HK-2 (cell line): Measurements from ENCODE around the gene OPTN.

Experiments used
- DNase-seq: peaks from one replicate; pipeline ENCODE4 v3.0.0-alpha.2; 2018; ENCODE audit not compliant: unreplicated experiment

The OPTN gene

GRCh38 chr10:13184276-13184675 lies 84.3 kb downstream of the OPTN start:
- DNase-seq = no peak

GRCh38 chr10:13184730-13185514 lies 85.0 kb downstream of the OPTN start:
- DNase-seq = no peak

DNA sequence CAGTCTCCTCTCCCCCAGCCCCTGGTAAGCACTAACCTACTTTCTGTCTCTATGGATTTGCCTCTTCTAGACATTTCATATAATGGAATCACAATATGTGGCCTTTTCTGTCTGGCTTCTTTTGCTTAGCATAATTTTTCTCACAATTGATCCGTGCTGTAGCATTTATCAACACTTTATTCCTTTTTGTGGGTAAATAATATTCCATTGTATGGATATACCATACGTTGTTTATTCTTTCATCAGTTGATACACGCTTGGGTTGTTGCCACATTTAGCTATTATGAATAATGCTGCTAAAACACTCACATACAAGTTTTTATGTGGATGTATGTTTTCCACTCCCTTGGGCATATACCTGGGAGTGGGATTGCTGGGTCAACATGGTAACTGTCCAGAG lies 87.2 kb downstream of the OPTN start:
- DNase-seq = no peak
